HepG2 (cell line): ENCODE data around the gene MFAP1. TPM values are rescaled to one million over a fixed set of nuclear protein-coding genes. Genes with fewer than 3 reads are reported as not detected.

Experiments used
- ATAD3A ChIP-seq: sonication (generic); formaldehyde crosslinking; IDR thresholded peaks from 2 replicates; pipeline ENCODE4 v1.4.0; 2020; ENCODE audit warnings: missing genetic modification reagents
- BORCS8-MEF2B ChIP-seq: sonication (generic); formaldehyde crosslinking; IDR thresholded peaks from 2 replicates; pipeline ENCODE4 v1.8.0; 2022; ENCODE audit warnings: mild to moderate bottlenecking, missing genetic modification reagents
- GATA4 ChIP-seq: sonication (generic); IDR thresholded peaks from 2 replicates; pipeline ENCODE4 v1.6.1; 2016; ENCODE audit warnings: antibody characterized with exemption, low read depth, borderline replicate concordance
- HOXA3 ChIP-seq: sonication (generic); formaldehyde crosslinking; IDR thresholded peaks from 2 replicates; pipeline ENCODE4 v1.5.0; 2020; ENCODE audit warnings: missing genetic modification reagents
- MYC ChIP-seq: sonication (generic); formaldehyde crosslinking; IDR thresholded peaks from 2 replicates; pipeline ENCODE4 v1.9.0; 2021; ENCODE audit warnings: missing genetic modification reagents, borderline replicate concordance
- NFE2L2 ChIP-seq: fragments of 150-350 bp; IDR thresholded peaks from 2 replicates; pipeline ENCODE4 v1.6.1; 2014; ENCODE audit warnings: low read length
- SMARCE1 ChIP-seq: fragments of 450-650 bp; IDR thresholded peaks from 2 replicates; pipeline ENCODE4 v1.6.1; 2017; ENCODE audit warnings: borderline replicate concordance
- SOX5 ChIP-seq: IDR thresholded peaks from 2 replicates; pipeline ENCODE4 v1.6.1; 2016; ENCODE audit warnings: borderline replicate concordance
- SOX6 ChIP-seq, 2 experiments: fragments of 450-650 bp in 1 of 2; sonication (generic) in 1 of 2; formaldehyde crosslinking in 1 of 2; IDR thresholded peaks; 2 replicates each; pipeline versions ENCODE4 v1.4.0 to v1.6.1; 2017 to 2020; ENCODE audit warnings: antibody characterized with exemption in 1 of 2, mild to moderate bottlenecking in 1 of 2, missing genetic modification reagents in 1 of 2
- SP5 ChIP-seq: IDR thresholded peaks from 2 replicates; pipeline ENCODE4 v1.6.1; 2016; ENCODE audit warnings: low read depth, borderline replicate concordance
- ZFP36 ChIP-seq: fragments of 150-350 bp; IDR thresholded peaks from 2 replicates; pipeline ENCODE4 v1.6.1; 2018; ENCODE audit warnings: borderline replicate concordance, low read length, low read depth; ENCODE audit not compliant: partially characterized antibody
- ZFYVE20 ChIP-seq: sonication (generic); formaldehyde crosslinking; IDR thresholded peaks from 2 replicates; pipeline ENCODE4 v1.8.0; 2023; ENCODE audit warnings: low read depth, mild to moderate bottlenecking, moderate library complexity, missing genetic modification reagents, borderline replicate concordance
- ZIK1 ChIP-seq: sonication (generic); formaldehyde crosslinking; IDR thresholded peaks from 2 replicates; pipeline ENCODE4 v1.5.0; 2020; ENCODE audit warnings: mild to moderate bottlenecking, low read depth, missing genetic modification reagents, borderline replicate concordance
- ZNF343 ChIP-seq: sonication (generic); formaldehyde crosslinking; IDR thresholded peaks from 2 replicates; pipeline ENCODE4 v1.4.0; 2020; ENCODE audit warnings: mild to moderate bottlenecking, missing genetic modification reagents
- ZSCAN30 ChIP-seq: sonication (generic); formaldehyde crosslinking; IDR thresholded peaks from 2 replicates; pipeline ENCODE4 v1.5.0; 2020; ENCODE audit warnings: mild to moderate bottlenecking, missing genetic modification reagents
- polyA plus RNA-seq, 8 experiments: library from polyadenylated mRNA; depleted of rRNA in 3 of 8; stranded (reverse) in 7 of 8; unstranded in 1 of 8; fragments of >200 nt; fragmentation: Illumina TruSeq in 4 of 8; extraction: Trizol in 4 of 8; gene quantifications; 2 replicates each; pipeline versions ENCODE4 v1.2.1 to v1.2.3, GENCODE V29; 2011 to 2016; ENCODE audit warnings: low read depth in 4 of 8, missing spikeins in 1 of 8, mixed read lengths in 1 of 8; ENCODE audit not compliant: insufficient read depth in 1 of 8
- total RNA-seq, 5 experiments: library from RNA; depleted of rRNA; stranded (reverse); fragments of >200 nt; fragmentation: Illumina TruSeq; extraction: Trizol; gene quantifications; 2 replicates each; pipeline ENCODE4 v1.2.3, GENCODE V29; 2016; ENCODE audit warnings: low read depth in 1 of 5
- TF ChIP-seq, protein P1 (sequence below): sonication (generic); formaldehyde crosslinking; IDR thresholded peaks from 2 replicates; pipeline ENCODE4 v1.9.0; 2021; ENCODE audit warnings: missing genetic modification reagents, borderline replicate concordance
- TF ChIP-seq, protein P2 (sequence below): sonication (generic); formaldehyde crosslinking; IDR thresholded peaks from 2 replicates; pipeline ENCODE4 v1.5.0; 2020; ENCODE audit warnings: missing genetic modification reagents, mild to moderate bottlenecking, borderline replicate concordance
- TF ChIP-seq, protein P3 (sequence below): sonication (generic); formaldehyde crosslinking; IDR thresholded peaks from 2 replicates; pipeline ENCODE4 v1.4.0; 2020; ENCODE audit warnings: missing genetic modification reagents, borderline replicate concordance
- TF ChIP-seq, protein P4 (sequence below): sonication (generic); formaldehyde crosslinking; IDR thresholded peaks from 2 replicates; pipeline ENCODE4 v1.4.0; 2020; ENCODE audit warnings: missing genetic modification reagents, borderline replicate concordance
- TF ChIP-seq, protein P5 (sequence below): fragments of 450-650 bp; IDR thresholded peaks from 2 replicates; pipeline ENCODE4 v1.6.1; 2017

MFAP1 gene
- total and polyA plus RNA-seq, 2 of the 13 experiments (the other 11 are each of a cell fraction or from before 2014, with no cell fraction given), result 11.8 to 39.5 TPM

DNA sequence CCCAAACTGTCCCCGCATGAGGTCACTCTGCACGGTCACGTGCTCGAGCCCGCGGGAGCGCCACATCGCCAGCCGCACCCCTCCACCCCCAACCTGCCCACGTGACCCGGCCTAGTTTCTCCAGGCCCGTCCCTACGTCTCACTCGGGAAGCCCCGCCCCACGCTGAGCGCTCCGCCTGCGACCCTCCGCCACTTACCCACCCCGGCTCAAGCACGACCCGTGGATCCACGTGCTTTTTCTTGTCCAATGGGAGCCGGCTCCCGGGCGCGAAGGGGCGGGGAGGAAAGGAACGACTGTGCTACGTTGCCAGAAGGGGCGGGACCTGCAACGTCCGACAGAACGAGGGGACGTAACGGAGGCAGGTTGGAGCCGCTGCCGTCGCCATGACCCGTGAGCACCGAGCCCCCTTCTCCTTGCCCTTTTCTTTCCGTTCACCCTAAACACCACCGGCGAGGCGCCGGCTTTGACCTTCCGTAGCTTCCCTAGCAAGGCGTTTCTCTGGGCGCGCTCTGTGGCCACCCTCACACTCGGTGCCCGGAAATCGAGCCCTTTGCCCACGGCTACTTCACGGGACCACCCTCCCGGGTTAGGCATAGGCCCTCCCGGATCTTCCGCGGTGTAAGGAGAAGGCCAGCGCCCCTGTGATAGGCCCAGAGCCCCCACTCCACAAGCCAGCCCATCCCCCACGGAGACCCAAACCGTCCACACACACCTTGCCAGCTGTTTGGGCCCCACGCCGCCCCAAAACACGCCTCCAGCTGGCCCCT, 32.3 kb downstream of the MFAP1 start, which contains the start of gene SERF2 (continued):
- TF ChIP-seq ATAD3A (CRISPR knock-in tag), result no peak
- TF ChIP-seq ZFP36, result no peak
- no peak for TF ChIP-seq SOX5 (CRISPR knock-in tag)
- 0 out of 2 replicates have a peak, but pooled peaks have one; percentile 4 for TF ChIP-seq ZNF343 (CRISPR knock-in tag)
- TF ChIP-seq, protein P1, sequence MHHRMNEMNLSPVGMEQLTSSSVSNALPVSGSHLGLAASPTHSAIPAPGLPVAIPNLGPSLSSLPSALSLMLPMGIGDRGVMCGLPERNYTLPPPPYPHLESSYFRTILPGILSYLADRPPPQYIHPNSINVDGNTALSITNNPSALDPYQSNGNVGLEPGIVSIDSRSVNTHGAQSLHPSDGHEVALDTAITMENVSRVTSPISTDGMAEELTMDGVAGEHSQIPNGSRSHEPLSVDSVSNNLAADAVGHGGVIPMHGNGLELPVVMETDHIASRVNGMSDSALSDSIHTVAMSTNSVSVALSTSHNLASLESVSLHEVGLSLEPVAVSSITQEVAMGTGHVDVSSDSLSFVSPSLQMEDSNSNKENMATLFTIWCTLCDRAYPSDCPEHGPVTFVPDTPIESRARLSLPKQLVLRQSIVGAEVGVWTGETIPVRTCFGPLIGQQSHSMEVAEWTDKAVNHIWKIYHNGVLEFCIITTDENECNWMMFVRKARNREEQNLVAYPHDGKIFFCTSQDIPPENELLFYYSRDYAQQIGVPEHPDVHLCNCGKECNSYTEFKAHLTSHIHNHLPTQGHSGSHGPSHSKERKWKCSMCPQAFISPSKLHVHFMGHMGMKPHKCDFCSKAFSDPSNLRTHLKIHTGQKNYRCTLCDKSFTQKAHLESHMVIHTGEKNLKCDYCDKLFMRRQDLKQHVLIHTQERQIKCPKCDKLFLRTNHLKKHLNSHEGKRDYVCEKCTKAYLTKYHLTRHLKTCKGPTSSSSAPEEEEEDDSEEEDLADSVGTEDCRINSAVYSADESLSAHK (CRISPR knock-in tag), result no peak
- peak; percentile 82 for TF ChIP-seq HOXA3 (CRISPR knock-in tag)
- TF ChIP-seq ZIK1 (CRISPR knock-in tag), result peak; percentile 66; the same call in 1 of the 2 replicates
- peak; percentile 55; the same call in 1 of the 2 replicates for TF ChIP-seq SP5 (CRISPR knock-in tag)
- TF ChIP-seq MYC (CRISPR knock-in tag), result peak; percentile 89
- TF ChIP-seq SOX6 (IDR thresholded peaks at IDR 0.05), result no peak
- TF ChIP-seq SOX6 (CRISPR knock-in tag; IDR thresholded peaks at IDR 0.05), result peak; percentile 43; the same call in 1 of the 2 replicates
- TF ChIP-seq, protein P2, sequence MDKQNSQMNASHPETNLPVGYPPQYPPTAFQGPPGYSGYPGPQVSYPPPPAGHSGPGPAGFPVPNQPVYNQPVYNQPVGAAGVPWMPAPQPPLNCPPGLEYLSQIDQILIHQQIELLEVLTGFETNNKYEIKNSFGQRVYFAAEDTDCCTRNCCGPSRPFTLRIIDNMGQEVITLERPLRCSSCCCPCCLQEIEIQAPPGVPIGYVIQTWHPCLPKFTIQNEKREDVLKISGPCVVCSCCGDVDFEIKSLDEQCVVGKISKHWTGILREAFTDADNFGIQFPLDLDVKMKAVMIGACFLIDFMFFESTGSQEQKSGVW (CRISPR knock-in tag), result no peak
- TF ChIP-seq ZSCAN30 (CRISPR knock-in tag), result no peak
- TF ChIP-seq SMARCE1, result no peak
- TF ChIP-seq ZFYVE20 (CRISPR knock-in tag), result no peak
- TF ChIP-seq, protein P3, sequence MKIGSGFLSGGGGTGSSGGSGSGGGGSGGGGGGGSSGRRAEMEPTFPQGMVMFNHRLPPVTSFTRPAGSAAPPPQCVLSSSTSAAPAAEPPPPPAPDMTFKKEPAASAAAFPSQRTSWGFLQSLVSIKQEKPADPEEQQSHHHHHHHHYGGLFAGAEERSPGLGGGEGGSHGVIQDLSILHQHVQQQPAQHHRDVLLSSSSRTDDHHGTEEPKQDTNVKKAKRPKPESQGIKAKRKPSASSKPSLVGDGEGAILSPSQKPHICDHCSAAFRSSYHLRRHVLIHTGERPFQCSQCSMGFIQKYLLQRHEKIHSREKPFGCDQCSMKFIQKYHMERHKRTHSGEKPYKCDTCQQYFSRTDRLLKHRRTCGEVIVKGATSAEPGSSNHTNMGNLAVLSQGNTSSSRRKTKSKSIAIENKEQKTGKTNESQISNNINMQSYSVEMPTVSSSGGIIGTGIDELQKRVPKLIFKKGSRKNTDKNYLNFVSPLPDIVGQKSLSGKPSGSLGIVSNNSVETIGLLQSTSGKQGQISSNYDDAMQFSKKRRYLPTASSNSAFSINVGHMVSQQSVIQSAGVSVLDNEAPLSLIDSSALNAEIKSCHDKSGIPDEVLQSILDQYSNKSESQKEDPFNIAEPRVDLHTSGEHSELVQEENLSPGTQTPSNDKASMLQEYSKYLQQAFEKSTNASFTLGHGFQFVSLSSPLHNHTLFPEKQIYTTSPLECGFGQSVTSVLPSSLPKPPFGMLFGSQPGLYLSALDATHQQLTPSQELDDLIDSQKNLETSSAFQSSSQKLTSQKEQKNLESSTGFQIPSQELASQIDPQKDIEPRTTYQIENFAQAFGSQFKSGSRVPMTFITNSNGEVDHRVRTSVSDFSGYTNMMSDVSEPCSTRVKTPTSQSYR (CRISPR knock-in tag), result peak; percentile 80
- TF ChIP-seq, protein P4, sequence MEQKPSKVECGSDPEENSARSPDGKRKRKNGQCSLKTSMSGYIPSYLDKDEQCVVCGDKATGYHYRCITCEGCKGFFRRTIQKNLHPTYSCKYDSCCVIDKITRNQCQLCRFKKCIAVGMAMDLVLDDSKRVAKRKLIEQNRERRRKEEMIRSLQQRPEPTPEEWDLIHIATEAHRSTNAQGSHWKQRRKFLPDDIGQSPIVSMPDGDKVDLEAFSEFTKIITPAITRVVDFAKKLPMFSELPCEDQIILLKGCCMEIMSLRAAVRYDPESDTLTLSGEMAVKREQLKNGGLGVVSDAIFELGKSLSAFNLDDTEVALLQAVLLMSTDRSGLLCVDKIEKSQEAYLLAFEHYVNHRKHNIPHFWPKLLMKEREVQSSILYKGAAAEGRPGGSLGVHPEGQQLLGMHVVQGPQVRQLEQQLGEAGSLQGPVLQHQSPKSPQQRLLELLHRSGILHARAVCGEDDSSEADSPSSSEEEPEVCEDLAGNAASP (CRISPR knock-in tag), result peak; percentile 26; the same call in 1 of the 2 replicates
- TF ChIP-seq, protein P5, sequence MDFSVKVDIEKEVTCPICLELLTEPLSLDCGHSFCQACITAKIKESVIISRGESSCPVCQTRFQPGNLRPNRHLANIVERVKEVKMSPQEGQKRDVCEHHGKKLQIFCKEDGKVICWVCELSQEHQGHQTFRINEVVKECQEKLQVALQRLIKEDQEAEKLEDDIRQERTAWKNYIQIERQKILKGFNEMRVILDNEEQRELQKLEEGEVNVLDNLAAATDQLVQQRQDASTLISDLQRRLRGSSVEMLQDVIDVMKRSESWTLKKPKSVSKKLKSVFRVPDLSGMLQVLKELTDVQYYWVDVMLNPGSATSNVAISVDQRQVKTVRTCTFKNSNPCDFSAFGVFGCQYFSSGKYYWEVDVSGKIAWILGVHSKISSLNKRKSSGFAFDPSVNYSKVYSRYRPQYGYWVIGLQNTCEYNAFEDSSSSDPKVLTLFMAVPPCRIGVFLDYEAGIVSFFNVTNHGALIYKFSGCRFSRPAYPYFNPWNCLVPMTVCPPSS, result no peak
- no peak for TF ChIP-seq NFE2L2
- TF ChIP-seq BORCS8-MEF2B (CRISPR knock-in tag), result no peak; the same call in 1 of the 2 replicates
- TF ChIP-seq GATA4, result 0 out of 2 replicates have a peak, but pooled peaks have one; percentile 33
